DND-41 (cell line): ENCODE results near the gene CELA2A.
"Not testable (repeated sequence)": the region's sequence is repeated elsewhere in the genome, so short reads cannot be mapped to it uniquely, and the experiment has no call there.

Experiments
- ATAC-seq: fragments of 200-7000 bp; cut with Tn5 transposase; 3 replicates; pipeline ENCODE4 v1.9.1; 2021; ENCODE audit warnings: low read depth; ENCODE audit not compliant: insufficient read depth
- DNase-seq: peaks from one replicate; pipeline ENCODE4 v3.0.0-alpha.2; 2020
- H2AFZ ChIP-seq: 2 replicates; pipeline ENCODE4 v1.6.0; 2012; ENCODE audit warnings: low read depth, low read length
- H3K27ac ChIP-seq: 2 replicates; pipeline ENCODE4 v1.5.1; 2012; ENCODE audit warnings: low read length, inconsistent platforms
- H3K27me3 ChIP-seq: fragments of 200-600 bp; sonication (generic); 2 replicates; pipeline ENCODE4 v1.6.0; 2012; ENCODE audit warnings: low read length, mild to moderate bottlenecking, inconsistent platforms; ENCODE audit not compliant: insufficient read depth, poor library complexity
- H3K36me3 ChIP-seq: 2 replicates; pipeline ENCODE4 v1.5.1; 2012; ENCODE audit warnings: low read length, inconsistent platforms; ENCODE audit not compliant: insufficient read depth
- H3K4me1 ChIP-seq: 2 replicates; pipeline ENCODE4 v1.5.1; 2012; ENCODE audit warnings: mild to moderate bottlenecking, low read length; ENCODE audit not compliant: insufficient read depth
- H3K4me2 ChIP-seq: 2 replicates; pipeline ENCODE4 v1.6.0; 2012; ENCODE audit warnings: mild to moderate bottlenecking, moderate library complexity, low read length, inconsistent platforms; ENCODE audit not compliant: insufficient read depth
- H3K4me3 ChIP-seq, 2 experiments: fragments of 200-600 bp in 1 of 2; shearing (Covaris generic) in 1 of 2; 2 replicates each; pipeline ENCODE4 v1.5.1; 2012 to 2016; ENCODE audit warnings: inconsistent platforms in 2 of 2, low read length in 2 of 2, mild to moderate bottlenecking in 2 of 2, low read depth in 1 of 2, moderate library complexity in 1 of 2
- H3K79me2 ChIP-seq: 2 replicates; pipeline ENCODE4 v1.6.0; 2012; ENCODE audit warnings: low read length, inconsistent platforms; ENCODE audit not compliant: insufficient read depth
- H3K9ac ChIP-seq: 2 replicates; pipeline ENCODE4 v1.6.0; 2012; ENCODE audit warnings: low read depth, mild to moderate bottlenecking, inconsistent platforms, low read length, moderate library complexity
- H3K9me3 ChIP-seq: 2 replicates; pipeline ENCODE4 v1.5.1; 2012; ENCODE audit warnings: low read length, moderate library complexity, mild to moderate bottlenecking, inconsistent platforms; ENCODE audit not compliant: insufficient read depth, severe bottlenecking
- H4K20me1 ChIP-seq: 2 replicates; pipeline ENCODE4 v1.6.0; 2012; ENCODE audit warnings: low read length; ENCODE audit not compliant: insufficient read depth
- CTCF ChIP-seq: IDR thresholded peaks from 2 replicates; pipeline ENCODE4 v1.5.1; 2012; ENCODE audit warnings: borderline replicate concordance, low read length, moderate library complexity, mild to moderate bottlenecking; ENCODE audit not compliant: poor library complexity, severe bottlenecking; ENCODE audit errors: extremely low read depth
- EZH2 ChIP-seq: IDR thresholded peaks from 3 replicates; pipeline ENCODE4 v1.6.1; 2012; ENCODE audit warnings: borderline replicate concordance, low read depth, mild to moderate bottlenecking, moderate library complexity, low read length, inconsistent platforms; ENCODE audit not compliant: severe bottlenecking

CELA2A gene

GRCh38 chr1:15433471-15433870, 23.1 kb upstream of the CELA2A start:
- Histone ChIP-seq H3K9ac (no peak overlapping the region), H3K36me3 (no peaks in the 10 kb centered on the region), H3K4me3 (no peak overlapping the region), H3K4me2 (no peak overlapping the region), H3K27ac (no peak overlapping the region), H3K9me3 (no peaks in the 10 kb centered on the region), H4K20me1 (0 out of 2 replicates have a peak, but pooled peaks cover 2% of the 10 kb centered on the region), H3K79me2 (no peaks in the 10 kb centered on the region), H2AFZ (no peak overlapping the region), H3K4me1 (no peaks in the 10 kb centered on the region), H3K27me3 (no peaks in the 10 kb centered on the region)
- ATAC-seq (no peak), DNase-seq (no peak)
- TF ChIP-seq EZH2, result no peak

- not testable (repeated sequence) for H4K20me1 ChIP-seq, H3K9ac ChIP-seq, DNase-seq, H3K4me3 ChIP-seq, ATAC-seq, H3K27me3 ChIP-seq, H3K4me1 ChIP-seq, H3K4me2 ChIP-seq, H3K27ac ChIP-seq, H3K79me2 ChIP-seq, H3K36me3 ChIP-seq, H3K9me3 ChIP-seq, H2AFZ ChIP-seq
These were observed 21.8 kb upstream of the CELA2A start for GRCh38 chr1:15434739-15435138.

GRCh38 chr1:15435239-15436077, 21.1 kb upstream of the CELA2A start:
- TF ChIP-seq CTCF, result no peak
- TF ChIP-seq EZH2, result no peak
- no peaks in the 10 kb centered on the region for H3K36me3 ChIP-seq
- H3K9me3 ChIP-seq, result no peaks in the 10 kb centered on the region
- no peaks in the 10 kb centered on the region for H3K27me3 ChIP-seq
- H2AFZ ChIP-seq, result no peak overlapping the region
- no peaks in the 10 kb centered on the region for H3K79me2 ChIP-seq
- no peak overlapping the region for H3K4me3 ChIP-seq
- H3K27ac ChIP-seq, result no peak overlapping the region
- no peaks in the 10 kb centered on the region for H3K4me1 ChIP-seq
- no peak overlapping the region for H3K4me2 ChIP-seq
- ATAC-seq (no peak), DNase-seq (no peak)
- H4K20me1 ChIP-seq, result 0 out of 2 replicates have a peak, but pooled peaks cover 2% of the 10 kb centered on the region
- no peak overlapping the region for H3K9ac ChIP-seq

GRCh38 chr1:15436881-15437442, 19.6 kb upstream of the CELA2A start:
- H3K27me3 ChIP-seq, result no peaks in the 10 kb centered on the region
- H3K9me3 ChIP-seq, result no peaks in the 10 kb centered on the region
- no peak overlapping the region for H3K4me2 ChIP-seq
- H3K36me3 ChIP-seq, result no peaks in the 10 kb centered on the region
- ATAC-seq (no peak), DNase-seq (no peak)
- TF ChIP-seq EZH2 (no peak), CTCF (no peak)
- no peaks in the 10 kb centered on the region for H3K79me2 ChIP-seq
- H4K20me1 ChIP-seq, result no peaks in the 10 kb centered on the region
- H3K9ac ChIP-seq, result no peak overlapping the region
- H3K4me1 ChIP-seq, result no peaks in the 10 kb centered on the region
- H2AFZ ChIP-seq, result no peak overlapping the region
- no peak overlapping the region for H3K27ac ChIP-seq
- H3K4me3 ChIP-seq, result no peak overlapping the region
